ENCODE data around the gene XRCC2. TPM values are rescaled to one million over a fixed set of nuclear protein-coding genes. Genes with fewer than 3 reads are reported as not detected.
"Not testable (repeated sequence)": the region's sequence is repeated elsewhere in the genome, so short reads cannot be mapped to it uniquely, and the experiment has no call there.

Gene XRCC2
- total and polyA plus RNA-seq, 2 donors (not counting 1 experiment from before 2014, with no cell fraction given) = 0.66 to 1.5 TPM

DNA sequence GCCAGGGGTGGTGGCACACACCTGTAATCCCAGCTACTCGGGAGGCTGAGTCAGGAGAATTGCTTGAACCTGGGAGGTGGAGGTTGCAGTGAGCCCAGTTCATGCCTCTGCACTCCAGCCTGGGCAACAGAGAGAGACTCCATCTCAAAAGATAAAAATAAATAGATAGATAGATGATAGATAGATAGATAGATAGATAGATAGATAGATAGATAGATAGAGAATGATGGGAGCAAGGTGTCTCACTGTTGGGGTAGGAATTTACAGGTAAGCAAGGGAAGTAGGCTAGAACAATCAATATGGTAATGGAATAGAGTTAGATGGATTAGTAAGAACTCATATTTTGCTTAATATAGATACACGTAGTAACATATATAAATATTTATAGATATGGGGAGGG lies 16.3 kb upstream of the XRCC2 start:
- H3K27ac Mint-ChIP-seq; H3K9me3 ChIP-seq (ENCODE audit: control extremely low read depth in 1 of 3, control insufficient read depth in 2 of 3, insufficient read depth in 1 of 3, low read length in 2 of 3); H3K4me3 Mint-ChIP-seq; H3K4me2 ChIP-seq (replicated peaks; ENCODE audit: low read depth, low read length, poor library complexity, severe bottlenecking); H3K4me1 ChIP-seq (ENCODE audit: control insufficient read depth in 2 of 2, insufficient read depth in 2 of 2, low read length in 2 of 2); ATAC-seq (ENCODE audit: low read depth); H3K4me1 Mint-ChIP-seq; H3K4me3 ChIP-seq (ENCODE audit: control extremely low read depth in 1 of 5, extremely low read depth in 1 of 5, insufficient read depth in 1 of 5, low read depth in 2 of 5, low read length in 4 of 5); CTCF ChIA-PET; H3K9me3 Mint-ChIP-seq (ENCODE audit: insufficient read depth); H3K27me3 Mint-ChIP-seq; H2AFZ ChIP-seq (ENCODE audit: insufficient read depth, low read depth, low read length, poor library complexity, severe bottlenecking); H3K9ac ChIP-seq (ENCODE audit: low read length); DNase-seq; H4K20me1 ChIP-seq (ENCODE audit: control insufficient read depth, insufficient read depth, low read length, poor library complexity, severe bottlenecking); intact Hi-C loops (cut with micrococcal nuclease); H3K79me2 ChIP-seq (ENCODE audit: control insufficient read depth, insufficient read depth, low read length); POLR2A ChIA-PET; H3K36me3 ChIP-seq (replicated peaks in 1 of 2; ENCODE audit: control extremely low read depth in 1 of 2, control insufficient read depth in 1 of 2, extremely low read depth in 1 of 2, insufficient read depth in 2 of 2, low read length in 1 of 2); H3K27ac ChIP-seq (ENCODE audit: low read length in 2 of 2); H3K27me3 ChIP-seq (replicated peaks in 1 of 4; ENCODE audit: control extremely low read depth in 1 of 4, control insufficient read depth in 3 of 4, insufficient read depth in 4 of 4, low read length in 3 of 4): not testable (repeated sequence)
- WGBS (ENCODE audit: insufficient coverage) = no CpG with 5 or more reads among the region's 2 CpGs

DNA sequence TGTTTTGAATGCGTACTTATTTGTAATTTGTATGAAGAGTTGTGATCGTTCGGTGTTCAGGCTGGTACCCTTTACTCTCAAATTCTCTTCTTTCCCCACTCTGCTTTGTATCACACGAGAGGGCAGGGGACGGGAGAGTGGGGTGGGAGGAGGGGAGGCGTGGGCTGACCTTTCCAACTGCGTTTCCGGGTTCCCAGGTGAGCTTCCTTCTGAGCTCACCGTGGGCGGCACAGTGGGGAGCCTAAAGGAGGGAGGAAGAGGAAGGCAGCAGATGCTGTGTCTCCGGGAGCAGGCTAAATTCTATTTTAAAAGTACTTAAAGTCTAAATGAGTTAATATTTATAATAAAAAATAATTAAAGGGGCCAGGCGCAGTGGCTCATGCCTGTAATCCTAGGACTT lies 7.4 kb upstream of the XRCC2 start:
- Histone ChIP-seq H3K79me2 (ENCODE audit: control insufficient read depth, insufficient read depth, low read length) (no peaks in the 10 kb centered on the region), H3K9me3 (ENCODE audit: control extremely low read depth in 1 of 3, control insufficient read depth in 2 of 3, insufficient read depth in 1 of 3, low read length in 2 of 3) (no peaks in the 10 kb centered on the region), H3K4me2 (replicated peaks; ENCODE audit: low read depth, low read length, poor library complexity, severe bottlenecking) (no peak overlapping the region), H3K4me1 (ENCODE audit: control insufficient read depth in 2 of 2, insufficient read depth in 2 of 2, low read length in 2 of 2) (no peaks in the 10 kb centered on the region), H2AFZ (ENCODE audit: insufficient read depth, low read depth, low read length, poor library complexity, severe bottlenecking) (no peak overlapping the region), H3K9ac (ENCODE audit: low read length) (no peak overlapping the region), H4K20me1 (ENCODE audit: control insufficient read depth, insufficient read depth, low read length, poor library complexity, severe bottlenecking) (no peaks in the 10 kb centered on the region), H3K4me3 (ENCODE audit: control extremely low read depth in 1 of 5, extremely low read depth in 1 of 5, insufficient read depth in 1 of 5, low read depth in 2 of 5, low read length in 4 of 5) (no peak overlapping the region), H3K36me3 (replicated peaks in 1 of 2; ENCODE audit: control extremely low read depth in 1 of 2, control insufficient read depth in 1 of 2, extremely low read depth in 1 of 2, insufficient read depth in 2 of 2, low read length in 1 of 2) (no peaks in the 10 kb centered on the region), H3K27ac (ENCODE audit: low read length in 2 of 2) (no peak overlapping the region), H3K27me3 (replicated peaks in 1 of 4; ENCODE audit: control extremely low read depth in 1 of 4, control insufficient read depth in 3 of 4, insufficient read depth in 4 of 4, low read length in 3 of 4) (no peaks in the 10 kb centered on the region)
- TF ChIP-seq, protein P1, sequence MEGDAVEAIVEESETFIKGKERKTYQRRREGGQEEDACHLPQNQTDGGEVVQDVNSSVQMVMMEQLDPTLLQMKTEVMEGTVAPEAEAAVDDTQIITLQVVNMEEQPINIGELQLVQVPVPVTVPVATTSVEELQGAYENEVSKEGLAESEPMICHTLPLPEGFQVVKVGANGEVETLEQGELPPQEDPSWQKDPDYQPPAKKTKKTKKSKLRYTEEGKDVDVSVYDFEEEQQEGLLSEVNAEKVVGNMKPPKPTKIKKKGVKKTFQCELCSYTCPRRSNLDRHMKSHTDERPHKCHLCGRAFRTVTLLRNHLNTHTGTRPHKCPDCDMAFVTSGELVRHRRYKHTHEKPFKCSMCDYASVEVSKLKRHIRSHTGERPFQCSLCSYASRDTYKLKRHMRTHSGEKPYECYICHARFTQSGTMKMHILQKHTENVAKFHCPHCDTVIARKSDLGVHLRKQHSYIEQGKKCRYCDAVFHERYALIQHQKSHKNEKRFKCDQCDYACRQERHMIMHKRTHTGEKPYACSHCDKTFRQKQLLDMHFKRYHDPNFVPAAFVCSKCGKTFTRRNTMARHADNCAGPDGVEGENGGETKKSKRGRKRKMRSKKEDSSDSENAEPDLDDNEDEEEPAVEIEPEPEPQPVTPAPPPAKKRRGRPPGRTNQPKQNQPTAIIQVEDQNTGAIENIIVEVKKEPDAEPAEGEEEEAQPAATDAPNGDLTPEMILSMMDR (IDR thresholded peaks at IDR 0.05) = no peak
- no peak for TF ChIP-seq EZH2 (IDR thresholded peaks at IDR 0.05; ENCODE audit: borderline replicate concordance, insufficient read depth, low read depth, low read length, poor library complexity, severe bottlenecking)
- Mint-ChIP-seq H3K27ac (no peak overlapping the region), H3K9me3 (ENCODE audit: insufficient read depth) (no peaks in the 10 kb centered on the region), H3K27me3 (peaks cover 4% of the 10 kb centered on the region), H3K4me1 (no peaks in the 10 kb centered on the region), H3K4me3 (no peak overlapping the region)
- ATAC-seq (ENCODE audit: low read depth) = no peak
- intact Hi-C loops (cut with micrococcal nuclease) = no loop called here
- ChIA-PET POLR2A (no interaction called here), CTCF (no interaction called here)
- 100% methylated on average over 1 of the region's 12 CpGs for WGBS (ENCODE audit: insufficient coverage)
- DNase-seq = no peak

Data from B cell (primary cell).